Epithelial cell of proximal tubule (primary cell): ENCODE data around the gene TFEB. TPM values are rescaled to one million over a fixed set of nuclear protein-coding genes. Genes with fewer than 3 reads are reported as not detected.
A peak's percentile ranks its signal among the peaks of the same experiment; 100 is the strongest.

Source experiments
- DNase-seq: peaks from one replicate; pipeline ENCODE4 v3.0.0-alpha.2; 2011; ENCODE audit warnings: low read depth
- H3K4me3 ChIP-seq: 2 replicates; pipeline ENCODE4 v1.5.1; 2011; ENCODE audit warnings: low read depth, mild to moderate bottlenecking, low read length
- total RNA-seq: library from RNA; depleted of rRNA; stranded (reverse); fragments of >200 nt; gene quantifications from 2 replicates; pipeline ENCODE4 v1.2.3, GENCODE V29; 2015
- TF ChIP-seq, protein P1 (sequence below): conservative IDR thresholded peaks from 2 replicates; pipeline ENCODE4 v1.5.1; 2012; ENCODE audit warnings: low read depth, mild to moderate bottlenecking, low read length

TFEB gene
- total RNA-seq, 1 donor from 2014 or later, result 3.3 TPM

DNA sequence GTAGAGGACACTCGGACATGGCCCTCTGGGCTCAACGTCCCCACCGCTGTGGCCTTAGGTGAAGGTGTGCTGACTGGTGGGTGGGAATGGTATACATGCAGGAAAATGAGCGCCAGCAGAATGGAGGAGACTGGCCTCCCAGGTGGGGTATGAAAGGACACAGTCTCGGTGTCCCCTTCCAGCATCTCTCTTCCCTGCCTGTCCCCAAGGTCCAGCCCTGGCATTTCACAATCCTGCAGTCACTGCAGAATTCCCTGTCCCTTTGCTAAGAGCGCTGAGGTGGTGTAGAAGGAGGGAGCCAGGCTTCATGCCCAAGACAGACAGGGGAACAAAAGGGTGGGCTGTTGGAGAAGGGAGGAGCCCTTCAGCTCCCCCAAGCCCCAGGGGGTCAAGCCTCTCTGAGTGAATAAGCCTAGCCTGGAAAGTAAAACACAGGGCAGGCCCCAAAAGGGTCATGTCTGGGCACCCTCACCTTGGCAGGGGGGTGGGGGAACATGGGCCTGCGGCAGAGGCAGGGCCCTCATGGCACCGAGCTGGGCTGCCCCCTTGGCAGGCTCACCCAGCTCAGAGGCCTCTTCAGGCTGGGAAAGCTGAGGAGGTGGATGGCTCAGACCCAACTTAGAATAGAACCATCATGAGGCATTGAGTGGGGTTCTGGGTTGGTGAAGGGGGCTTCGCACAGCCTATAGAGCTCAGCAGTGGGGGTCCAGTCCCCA lies 23.9 kb downstream of the TFEB start:
- TF ChIP-seq, protein P1, sequence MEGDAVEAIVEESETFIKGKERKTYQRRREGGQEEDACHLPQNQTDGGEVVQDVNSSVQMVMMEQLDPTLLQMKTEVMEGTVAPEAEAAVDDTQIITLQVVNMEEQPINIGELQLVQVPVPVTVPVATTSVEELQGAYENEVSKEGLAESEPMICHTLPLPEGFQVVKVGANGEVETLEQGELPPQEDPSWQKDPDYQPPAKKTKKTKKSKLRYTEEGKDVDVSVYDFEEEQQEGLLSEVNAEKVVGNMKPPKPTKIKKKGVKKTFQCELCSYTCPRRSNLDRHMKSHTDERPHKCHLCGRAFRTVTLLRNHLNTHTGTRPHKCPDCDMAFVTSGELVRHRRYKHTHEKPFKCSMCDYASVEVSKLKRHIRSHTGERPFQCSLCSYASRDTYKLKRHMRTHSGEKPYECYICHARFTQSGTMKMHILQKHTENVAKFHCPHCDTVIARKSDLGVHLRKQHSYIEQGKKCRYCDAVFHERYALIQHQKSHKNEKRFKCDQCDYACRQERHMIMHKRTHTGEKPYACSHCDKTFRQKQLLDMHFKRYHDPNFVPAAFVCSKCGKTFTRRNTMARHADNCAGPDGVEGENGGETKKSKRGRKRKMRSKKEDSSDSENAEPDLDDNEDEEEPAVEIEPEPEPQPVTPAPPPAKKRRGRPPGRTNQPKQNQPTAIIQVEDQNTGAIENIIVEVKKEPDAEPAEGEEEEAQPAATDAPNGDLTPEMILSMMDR, result no peak
- no peak for DNase-seq
- no peak overlapping the region for H3K4me3 ChIP-seq

DNA sequence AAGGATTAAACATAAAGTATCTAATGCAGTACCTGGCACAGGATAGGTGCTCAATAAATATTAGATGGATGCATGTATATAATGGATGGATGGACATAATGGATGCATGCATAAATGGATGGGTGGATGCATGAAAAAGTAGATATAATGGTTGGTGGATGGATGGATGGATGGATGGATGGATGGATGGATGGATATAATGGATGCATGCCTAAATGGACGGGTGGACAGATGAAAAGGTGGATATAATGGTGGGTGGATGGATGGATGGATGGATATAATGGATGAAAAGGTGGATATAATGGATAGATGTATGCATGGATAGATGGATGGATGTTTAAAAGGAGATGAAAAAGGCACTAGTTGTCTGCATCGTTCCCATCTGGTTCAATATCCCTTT lies 26.0 kb downstream of the TFEB start:
- no peak for DNase-seq
- TF ChIP-seq, protein P1, result no peak
- H3K4me3 ChIP-seq, result no peak overlapping the region

DNA sequence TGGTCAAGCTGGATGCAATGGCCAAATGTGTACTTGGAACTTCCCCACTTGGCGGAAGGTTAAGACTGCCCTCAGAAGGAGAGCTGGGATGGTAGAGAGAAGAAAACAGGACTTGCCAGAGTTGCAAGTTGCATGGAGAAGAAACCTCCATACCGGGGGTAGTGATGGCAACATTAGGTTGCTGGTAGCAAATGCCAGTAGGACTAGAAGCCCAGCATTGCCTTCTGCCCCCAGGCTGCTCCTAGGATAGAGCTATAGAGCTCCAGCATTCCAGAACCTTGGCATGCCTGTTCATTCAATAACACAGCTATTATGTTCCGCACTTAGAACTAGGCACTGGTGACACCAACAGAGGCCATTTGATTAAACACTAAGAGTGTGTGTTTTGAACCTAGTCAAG lies 26.6 kb downstream of the TFEB start:
- no peak for DNase-seq
- no peak overlapping the region for H3K4me3 ChIP-seq
- TF ChIP-seq, protein P1, result no peak

DNA sequence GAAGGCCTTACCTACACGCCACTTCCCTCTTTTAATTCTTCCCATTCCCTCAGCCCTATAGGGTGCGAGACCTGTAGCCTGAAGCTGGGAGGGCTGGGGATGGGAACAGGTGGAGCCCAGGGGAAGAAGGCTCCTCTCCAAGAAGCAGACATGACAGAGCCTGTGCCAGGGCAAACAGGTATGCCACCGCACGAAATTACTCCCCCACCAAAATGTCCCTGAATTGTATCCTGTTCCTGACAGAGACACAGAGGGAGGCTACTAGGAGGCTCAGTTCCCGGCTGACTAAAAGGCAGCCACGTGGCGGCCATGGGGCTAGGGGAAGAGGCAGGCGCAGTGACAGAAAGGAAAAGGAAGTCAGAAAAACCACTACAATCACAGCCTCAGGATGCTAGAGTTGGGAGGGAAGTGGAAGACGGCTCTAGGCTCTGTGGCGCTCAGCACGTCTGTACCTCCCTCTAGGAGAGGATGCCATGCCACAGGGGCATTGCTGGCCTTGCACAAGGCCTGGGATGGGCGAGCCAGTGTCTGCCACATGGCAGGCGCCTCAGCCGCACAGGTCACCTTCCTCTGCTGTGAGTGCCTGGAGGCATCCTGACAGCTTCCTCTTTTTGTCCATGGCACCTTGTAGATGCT lies 27.7 kb downstream of the TFEB start:
- TF ChIP-seq, protein P1, result no peak
- DNase-seq, result no peak
- H3K4me3 ChIP-seq, result no peak overlapping the region

DNA sequence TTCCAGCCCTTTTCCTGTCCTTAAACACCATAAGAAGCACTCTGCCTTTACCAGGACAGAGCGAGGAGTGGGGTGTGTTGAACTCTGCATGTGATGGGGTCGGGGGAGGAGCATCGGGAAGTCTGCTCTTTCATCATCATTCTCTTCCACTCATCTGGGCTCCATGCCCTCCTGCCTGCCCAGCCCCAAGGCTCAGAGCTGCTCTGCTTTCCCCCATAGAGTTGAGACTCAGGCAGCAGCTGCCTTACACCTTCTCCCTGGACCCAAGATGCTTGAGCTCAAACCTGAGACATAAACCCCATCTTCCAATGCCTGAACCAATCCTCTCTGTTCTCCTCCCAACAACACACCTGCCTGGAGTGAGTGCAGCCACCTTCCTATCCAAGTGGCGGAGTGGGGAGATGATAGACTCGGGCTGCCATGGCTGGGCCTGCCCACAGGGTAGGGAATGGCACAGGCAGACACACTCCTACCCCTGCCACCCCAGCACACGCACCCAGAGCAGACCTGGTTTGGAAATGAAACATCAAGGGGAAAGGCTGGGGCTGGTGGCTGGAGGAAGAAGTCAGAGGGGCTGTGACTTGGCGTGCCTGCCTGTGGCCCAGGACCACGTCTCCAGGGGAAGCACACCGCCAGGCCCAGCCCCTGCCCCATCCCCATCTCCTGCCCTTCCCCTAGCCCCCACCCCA lies 28.4 kb downstream of the TFEB start:
- no peak for DNase-seq
- no peak overlapping the region for H3K4me3 ChIP-seq
- TF ChIP-seq, protein P1, result no peak

DNA sequence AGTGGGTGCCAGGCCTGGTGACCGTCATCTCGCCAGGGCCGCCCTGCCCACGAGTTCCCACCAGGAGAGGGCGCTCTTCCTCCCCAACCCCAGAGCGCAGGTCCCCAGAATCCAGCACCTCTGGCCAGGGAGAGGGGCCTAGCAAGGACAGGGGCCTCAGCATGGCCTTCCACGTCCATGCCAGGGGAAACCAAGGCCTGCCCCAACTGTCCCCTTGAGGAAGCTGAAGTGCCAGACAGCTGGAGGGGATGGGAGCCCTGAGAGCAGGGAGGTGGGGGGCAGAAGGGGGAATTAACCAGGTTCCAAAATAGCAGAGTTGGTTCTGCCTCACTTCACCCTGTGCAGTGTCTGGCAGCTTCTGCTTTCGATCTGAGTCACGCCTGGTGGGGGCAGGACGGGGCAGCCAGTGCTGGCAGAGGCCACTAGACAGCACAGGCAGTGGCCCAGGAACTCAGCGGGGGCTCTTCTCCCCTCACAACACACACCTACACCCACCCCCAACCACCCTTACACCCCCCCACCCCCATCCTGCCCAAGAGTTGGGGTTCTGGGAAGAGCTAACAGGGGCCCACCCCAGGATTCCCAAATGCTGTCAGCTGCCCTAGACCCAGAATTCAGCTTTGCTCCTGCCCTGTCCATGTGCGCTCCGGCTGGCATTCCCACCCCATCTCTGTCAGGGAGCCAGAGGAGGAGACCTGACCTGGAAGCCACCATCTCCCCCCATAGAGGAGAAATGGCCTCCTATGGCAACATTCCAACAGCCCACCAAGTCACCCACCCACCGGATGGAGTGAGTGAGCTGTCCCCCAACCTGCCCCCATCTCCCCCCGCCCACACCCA lies 29.2 kb downstream of the TFEB start:
- TF ChIP-seq, protein P1, result peak; percentile 81
- DNase-seq, result no peak
- peak overlapping the region; percentile 1 for H3K4me3 ChIP-seq
